ENCODE results near the gene OR52E4. TPM values are rescaled to one million over a fixed set of nuclear protein-coding genes. Genes with fewer than 3 reads are reported as not detected.

Gene OR52E4
- total RNA-seq, 6 experiments from 2014 or later, result not detected

GRCh38 chr11:5846701-5847100 lies 33.7 kb upstream of the OR52E4 start:
- Histone ChIP-seq H3K36me3 (no peaks in the 10 kb centered on the region), H3K27me3 (no peaks in the 10 kb centered on the region), H3K9me3 (no peaks in the 10 kb centered on the region), H3K27ac (no peak overlapping the region), H3K4me1 (no peaks in the 10 kb centered on the region), H3K4me3 (no peak overlapping the region)
- intact Hi-C loops (cut with DNase I), result no loop called here
- TF ChIP-seq POLR2A (IDR thresholded peaks at IDR 0.05), result no peak
- TF ChIP-seq, protein P1, sequence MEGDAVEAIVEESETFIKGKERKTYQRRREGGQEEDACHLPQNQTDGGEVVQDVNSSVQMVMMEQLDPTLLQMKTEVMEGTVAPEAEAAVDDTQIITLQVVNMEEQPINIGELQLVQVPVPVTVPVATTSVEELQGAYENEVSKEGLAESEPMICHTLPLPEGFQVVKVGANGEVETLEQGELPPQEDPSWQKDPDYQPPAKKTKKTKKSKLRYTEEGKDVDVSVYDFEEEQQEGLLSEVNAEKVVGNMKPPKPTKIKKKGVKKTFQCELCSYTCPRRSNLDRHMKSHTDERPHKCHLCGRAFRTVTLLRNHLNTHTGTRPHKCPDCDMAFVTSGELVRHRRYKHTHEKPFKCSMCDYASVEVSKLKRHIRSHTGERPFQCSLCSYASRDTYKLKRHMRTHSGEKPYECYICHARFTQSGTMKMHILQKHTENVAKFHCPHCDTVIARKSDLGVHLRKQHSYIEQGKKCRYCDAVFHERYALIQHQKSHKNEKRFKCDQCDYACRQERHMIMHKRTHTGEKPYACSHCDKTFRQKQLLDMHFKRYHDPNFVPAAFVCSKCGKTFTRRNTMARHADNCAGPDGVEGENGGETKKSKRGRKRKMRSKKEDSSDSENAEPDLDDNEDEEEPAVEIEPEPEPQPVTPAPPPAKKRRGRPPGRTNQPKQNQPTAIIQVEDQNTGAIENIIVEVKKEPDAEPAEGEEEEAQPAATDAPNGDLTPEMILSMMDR (IDR thresholded peaks at IDR 0.05), result no peak
- no peak for DNase-seq
- no peak for ATAC-seq
- WGBS (ENCODE audit: insufficient coverage, low coverage, low lambda C conversion rate, missing lambda C conversion rate), result 5% methylated on average over 1 of the region's 1 CpG

DNA sequence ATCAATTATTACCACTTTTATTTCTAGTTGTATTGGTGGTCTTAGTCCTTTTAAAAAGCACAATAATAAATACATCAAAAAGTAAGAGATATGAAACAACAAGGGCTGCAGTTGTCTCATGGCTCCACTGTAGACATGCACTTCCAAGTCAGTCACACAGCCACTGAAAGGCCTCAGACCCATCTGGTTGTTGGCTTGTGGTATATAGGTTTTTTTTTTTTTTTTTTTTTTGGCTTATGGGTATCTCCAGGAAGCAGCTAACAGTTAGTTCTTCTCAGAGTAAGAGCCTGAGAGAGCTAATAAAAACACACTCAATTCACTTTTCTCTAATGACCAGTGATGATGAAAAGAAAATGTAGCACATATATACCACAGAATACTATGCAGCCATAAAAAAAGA lies 32.7 kb upstream of the OR52E4 start:
- ATAC-seq, result no peak
- no peak for DNase-seq
- Histone ChIP-seq H3K4me1 (no peaks in the 10 kb centered on the region), H3K36me3 (no peaks in the 10 kb centered on the region), H3K27ac (no peak overlapping the region), H3K4me3 (no peak overlapping the region), H3K9me3 (no peaks in the 10 kb centered on the region), H3K27me3 (no peaks in the 10 kb centered on the region)
- TF ChIP-seq, protein P1 (IDR thresholded peaks at IDR 0.05), result no peak
- TF ChIP-seq POLR2A (IDR thresholded peaks at IDR 0.05), result no peak
- intact Hi-C loops (cut with DNase I), result no loop called here

DNA sequence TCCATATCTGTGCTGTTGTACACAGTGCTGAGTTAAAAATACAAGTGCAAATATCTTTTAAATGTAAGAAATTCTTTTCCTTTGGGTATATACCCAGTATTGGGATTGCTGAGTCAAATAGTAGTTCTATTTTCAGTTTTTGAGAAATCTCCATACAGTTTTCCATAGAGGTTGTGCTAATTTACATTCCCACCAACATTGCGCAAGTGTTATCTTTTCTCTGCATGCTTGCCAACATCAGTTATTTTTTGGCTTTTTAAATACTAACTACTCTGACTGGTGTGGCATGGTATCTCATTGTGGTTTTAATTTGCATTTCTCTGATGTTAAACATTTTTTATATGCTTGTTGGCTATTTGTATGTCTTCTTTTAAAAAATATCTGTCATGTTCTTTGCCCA lies 29.4 kb upstream of the OR52E4 start:
- WGBS (ENCODE audit: insufficient coverage, low coverage, low lambda C conversion rate, missing lambda C conversion rate), result no CpG with 5 or more reads among the region's 1 CpG
- intact Hi-C loops (cut with DNase I), result no loop called here
- TF ChIP-seq, protein P1 (IDR thresholded peaks at IDR 0.05), result no peak
- no peak for TF ChIP-seq POLR2A (IDR thresholded peaks at IDR 0.05)
- Histone ChIP-seq H3K27ac (no peak overlapping the region), H3K36me3 (no peaks in the 10 kb centered on the region), H3K4me1 (no peaks in the 10 kb centered on the region), H3K4me3 (no peak overlapping the region), H3K9me3 (no peaks in the 10 kb centered on the region), H3K27me3 (no peaks in the 10 kb centered on the region)
- ATAC-seq (no peak), DNase-seq (no peak)

GRCh38 chr11:5857590-5857989 lies 22.8 kb upstream of the OR52E4 start, which contains the start of gene OR52E8:
Gene OR52E8, minus strand, starts transcription at chr11:5857690. Its CDS starts 0 bp downstream, at chr11:5857690.
- no peak within 1 kb of the TSS for H3K27ac ChIP-seq
- H3K9me3 ChIP-seq, result no peaks in the 10 kb centered on the region
- no peak for TF ChIP-seq POLR2A (IDR thresholded peaks at IDR 0.05)
- TF ChIP-seq, protein P1 (IDR thresholded peaks at IDR 0.05), result no peak
- H3K36me3 ChIP-seq, result no peaks in the 10 kb centered on the region
- no peaks in the 10 kb centered on the region for H3K4me1 ChIP-seq
- no peak for ATAC-seq
- no peaks in the 10 kb centered on the region for H3K27me3 ChIP-seq
- intact Hi-C loops (cut with DNase I), result no loop called here
- WGBS (ENCODE audit: insufficient coverage, low coverage, low lambda C conversion rate, missing lambda C conversion rate), result 70% methylated on average over 3 of the region's 3 CpGs
- no peak for DNase-seq
- H3K4me3 ChIP-seq, result no peak within 1 kb of the TSS

DNA sequence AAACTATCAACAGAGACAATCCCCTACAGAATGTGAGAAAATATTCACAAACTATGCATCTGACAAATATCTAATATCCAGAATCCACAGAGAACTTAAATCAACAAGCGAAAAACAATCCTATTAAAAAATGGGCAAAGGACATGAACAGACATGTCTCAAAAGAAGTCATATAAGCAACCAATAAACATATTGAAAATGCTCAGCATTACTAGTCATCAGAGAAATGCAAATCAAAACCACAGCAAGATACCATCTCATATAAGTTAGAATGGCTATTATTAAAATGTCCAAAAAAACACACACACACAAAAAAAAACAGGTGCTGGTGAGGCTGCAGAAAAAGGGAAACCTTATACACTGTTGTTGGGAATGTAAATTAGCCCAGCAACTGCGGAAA lies 14.6 kb upstream of the OR52E4 start:
- intact Hi-C loops (cut with DNase I), result no loop called here
- H3K4me3 ChIP-seq, result no peak overlapping the region
- ATAC-seq (no peak), DNase-seq (no peak)
- H3K36me3 ChIP-seq, result no peaks in the 10 kb centered on the region
- 66% methylated on average over 2 of the region's 2 CpGs for WGBS (ENCODE audit: insufficient coverage, low coverage, low lambda C conversion rate, missing lambda C conversion rate)
- no peaks in the 10 kb centered on the region for H3K4me1 ChIP-seq
- TF ChIP-seq, protein P1 (IDR thresholded peaks at IDR 0.05), result no peak
- TF ChIP-seq POLR2A (IDR thresholded peaks at IDR 0.05), result no peak
- H3K27me3 ChIP-seq, result no peaks in the 10 kb centered on the region
- H3K9me3 ChIP-seq, result no peaks in the 10 kb centered on the region
- H3K27ac ChIP-seq, result no peak overlapping the region

Measured in right lobe of liver (tissue), 6 donors.